Tibial nerve (tissue), 4 donors: ENCODE measurements around the gene MRPL37.

Source experiments
- CTCF ChIP-seq, 5 experiments: fragments of 200-600 bp in 3 of 5; fragments of 450-650 bp in 2 of 5; sonication (generic) in 3 of 5; IDR thresholded peaks; one replicate each; pipeline ENCODE4 v1.5.1; 2016 to 2019; ENCODE audit warnings: antibody characterized with exemption in 5 of 5, mild to moderate bottlenecking in 3 of 5, moderate library complexity in 2 of 5
- EP300 ChIP-seq, 2 donors: sonication (generic); formaldehyde crosslinking; IDR thresholded peaks; one replicate each; pipeline ENCODE4 v1.6.1; 2017; ENCODE audit warnings: antibody characterized with exemption in 2 of 2, mild to moderate bottlenecking in 1 of 2
- POLR2A ChIP-seq, 2 donors: fragments of 450-650 bp; IDR thresholded peaks; one replicate each; pipeline ENCODE4 v1.6.1; 2017; ENCODE audit warnings: antibody characterized with exemption in 2 of 2, mild to moderate bottlenecking in 2 of 2, moderate library complexity in 2 of 2

- TF ChIP-seq EP300 (IDR thresholded peaks at IDR 0.05) (no peak), POLR2A (IDR thresholded peaks at IDR 0.05) (no peak), CTCF (IDR thresholded peaks at IDR 0.05) (no peak)
These were observed 20.2 kb downstream of the MRPL37 start for GRCh38 chr1:54220004-54220811.
